Amygdala (tissue), 56 donors: ENCODE results near the gene ABCA1.
"Not testable (repeated sequence)": the region's sequence is repeated elsewhere in the genome, so short reads cannot be mapped to it uniquely, and the experiment has no call there.

ENCODE experiments used
- DNase-seq, 56 donors: peaks; one replicate each; lab custom pipeline; 2025; lab: John Stamatoyannopoulos, UW

ABCA1 gene

GRCh38 chr9:104873489-104873850 lies 54.5 kb downstream of the ABCA1 start:
- no peak for DNase-seq

- peak in 10 of 56 donors; percentile 4 to 29 (median 14) for DNase-seq
Observed at GRCh38 chr9:104872656-104873488, 55.1 kb downstream of the ABCA1 start.

- DNase-seq, result no peak
Observed at GRCh38 chr9:104871961-104872527, 55.9 kb downstream of the ABCA1 start.

- no peak for DNase-seq
Observed at GRCh38 chr9:104869811-104870210, 58.1 kb downstream of the ABCA1 start.

- peak in 32 of 56 donors; percentile 5 to 54 (median 26) for DNase-seq
Observed at GRCh38 chr9:104868687-104869404, 59.1 kb downstream of the ABCA1 start.

GRCh38 chr9:104868303-104868686 lies 59.7 kb downstream of the ABCA1 start:
- DNase-seq, result no peak

- no peak for DNase-seq
Observed at GRCh38 chr9:104866191-104866590, 61.8 kb downstream of the ABCA1 start.

GRCh38 chr9:104864675-104865104 lies 63.3 kb downstream of the ABCA1 start:
- no peak for DNase-seq

- peak in 32 of 56 donors; percentile 2 to 77 (median 23) for DNase-seq
Observed at GRCh38 chr9:104863180-104863883, 64.6 kb downstream of the ABCA1 start.

- no peak for DNase-seq
Observed at GRCh38 chr9:104861397-104861796, 66.6 kb downstream of the ABCA1 start.

GRCh38 chr9:104860263-104860662 lies 67.7 kb downstream of the ABCA1 start:
- DNase-seq, result no peak

GRCh38 chr9:104858846-104859245 lies 69.1 kb downstream of the ABCA1 start:
- DNase-seq, result no peak

- no peak for DNase-seq
Observed at GRCh38 chr9:104858271-104858670, 69.7 kb downstream of the ABCA1 start.

- no peak for DNase-seq
Observed at GRCh38 chr9:104856413-104856941, 71.5 kb downstream of the ABCA1 start.

GRCh38 chr9:104855807-104856206 lies 72.1 kb downstream of the ABCA1 start:
- DNase-seq, result no peak

GRCh38 chr9:104855258-104855657 lies 72.7 kb downstream of the ABCA1 start:
- not testable (repeated sequence) for DNase-seq

- DNase-seq, result no peak
Observed at GRCh38 chr9:104854613-104855012, 73.3 kb downstream of the ABCA1 start.

- DNase-seq, result no peak
Observed at GRCh38 chr9:104853683-104854082, 74.3 kb downstream of the ABCA1 start.

- no peak for DNase-seq
Observed at GRCh38 chr9:104853159-104853558, 74.8 kb downstream of the ABCA1 start.

GRCh38 chr9:104851546-104851920 lies 76.4 kb downstream of the ABCA1 start:
- no peak for DNase-seq
